SU-DHL-6 (cell line): Measurements from ENCODE around the gene CACNA1B.
"Not testable (repeated sequence)": the region's sequence is repeated elsewhere in the genome, so short reads cannot be mapped to it uniquely, and the experiment has no call there.

ENCODE experiments used
- H2AFZ ChIP-seq: fragments of 200-600 bp; sonication (generic); 2 replicates; pipeline ENCODE4 v1.6.1; 2014; ENCODE audit warnings: low read depth, mild to moderate bottlenecking, moderate library complexity, mixed read lengths, antibody characterized with exemption, low read length; ENCODE audit not compliant: severe bottlenecking
- H3F3A ChIP-seq: fragments of 200-600 bp; shearing (Covaris generic); 2 replicates; pipeline ENCODE4 v1.6.0; 2016; ENCODE audit warnings: antibody characterized with exemption, mild to moderate bottlenecking; ENCODE audit not compliant: insufficient read depth
- H3K27ac ChIP-seq: fragments of 200-600 bp; sonication (generic); 2 replicates; pipeline ENCODE4 v1.5.1; 2016; ENCODE audit warnings: low read depth, mild to moderate bottlenecking, low read length, moderate library complexity, mixed read lengths
- H3K27me3 ChIP-seq: fragments of 200-600 bp; sonication (generic), shearing (Covaris generic); 2 replicates; pipeline ENCODE4 v1.6.0; 2014; ENCODE audit warnings: mild to moderate bottlenecking, low read length
- H3K36me3 ChIP-seq: fragments of 200-600 bp; sonication (generic); 2 replicates; pipeline ENCODE4 v1.6.1; 2014; ENCODE audit warnings: mild to moderate bottlenecking, low read length, mixed read lengths
- H3K4me2 ChIP-seq: fragments of 300-600, 200-600 bp; shearing (Covaris generic), sonication (generic); 2 replicates; pipeline ENCODE4 v1.6.0; 2014; ENCODE audit warnings: low read length, low read depth, mild to moderate bottlenecking; ENCODE audit not compliant: poor library complexity, severe bottlenecking
- H3K4me3 ChIP-seq: fragments of 200-600 bp; sonication (generic); 2 replicates; pipeline ENCODE4 v1.5.1; 2014; ENCODE audit warnings: antibody characterized with exemption, low read length, mild to moderate bottlenecking, mixed read lengths; ENCODE audit not compliant: insufficient read depth, poor library complexity, severe bottlenecking
- H3K79me2 ChIP-seq: fragments of 200-600 bp; sonication (generic); 2 replicates; pipeline ENCODE4 v1.6.1; 2014; ENCODE audit warnings: mild to moderate bottlenecking, low read length, moderate library complexity; ENCODE audit not compliant: insufficient read depth
- H3K9ac ChIP-seq: fragments of 200-600 bp; sonication (generic); 2 replicates; pipeline ENCODE4 v1.7.0; 2014; ENCODE audit warnings: mild to moderate bottlenecking, low read length
- H3K9me2 ChIP-seq: fragments of 200-600 bp; sonication (generic); replicated peaks from 2 replicates; pipeline ENCODE4 v1.6.1; 2014; ENCODE audit warnings: low read length; ENCODE audit not compliant: insufficient read depth
- H3K9me3 ChIP-seq: fragments of 200-600 bp; sonication (generic); 2 replicates; pipeline ENCODE4 v1.6.1; 2014; ENCODE audit warnings: low read length, mixed read lengths; ENCODE audit not compliant: insufficient read depth
- H4K20me1 ChIP-seq: fragments of 200-600 bp; sonication (generic); 2 replicates; pipeline ENCODE4 v1.6.1; 2014; ENCODE audit warnings: low read depth, mild to moderate bottlenecking, antibody characterized with exemption, low read length, moderate library complexity, mixed read lengths
- EZH2phosphoT487 ChIP-seq: fragments of 200-600 bp; sonication (generic), shearing (Covaris generic); conservative IDR thresholded peaks from 2 replicates; pipeline ENCODE4 v1.6.1; 2018; ENCODE audit warnings: mild to moderate bottlenecking, antibody characterized with exemption, low read length, moderate library complexity, mixed read lengths
- TF ChIP-seq, protein P1 (sequence below): fragments of 200-600 bp; sonication (generic); IDR thresholded peaks from one replicate; pipeline ENCODE4 v1.5.1; 2017; ENCODE audit warnings: antibody characterized with exemption, mild to moderate bottlenecking, low read length, moderate library complexity; ENCODE audit not compliant: insufficient read depth, poor library complexity, severe bottlenecking

Gene CACNA1B

DNA sequence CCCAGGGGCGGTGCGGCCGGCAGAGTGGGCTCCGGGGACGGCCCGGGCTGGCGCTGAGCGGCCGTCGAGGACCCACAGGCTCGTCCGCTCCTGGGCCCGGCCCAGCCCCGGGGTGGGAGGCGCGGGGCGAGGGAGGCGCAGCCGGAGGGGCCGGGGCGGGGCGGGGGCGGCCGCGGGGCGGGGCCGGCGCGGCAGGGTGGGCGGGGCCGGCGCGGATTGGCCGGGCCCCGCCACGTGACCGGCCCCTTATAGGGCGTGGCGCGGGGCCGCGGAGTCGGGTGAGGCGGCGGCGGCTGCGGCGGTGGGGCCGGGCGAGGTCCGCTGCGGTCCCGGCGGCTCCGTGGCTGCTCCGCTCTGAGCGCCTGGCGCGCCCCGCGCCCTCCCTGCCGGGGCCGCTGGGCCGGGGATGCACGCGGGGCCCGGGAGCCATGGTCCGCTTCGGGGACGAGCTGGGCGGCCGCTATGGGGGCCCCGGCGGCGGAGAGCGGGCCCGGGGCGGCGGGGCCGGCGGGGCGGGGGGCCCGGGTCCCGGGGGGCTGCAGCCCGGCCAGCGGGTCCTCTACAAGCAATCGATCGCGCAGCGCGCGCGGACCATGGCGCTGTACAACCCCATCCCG lies at the start of gene CACNA1B:
Gene CACNA1B, plus strand, starts transcription at position 277 of the 617 bp plus-strand sequence. Its CDS starts 152 bp downstream, at position 429.
- not testable (repeated sequence) for H3K36me3 ChIP-seq, H3K27ac ChIP-seq, H3K9me2 ChIP-seq, H3K79me2 ChIP-seq, H3K9ac ChIP-seq, H3K27me3 ChIP-seq, H3K4me3 ChIP-seq, H3K9me3 ChIP-seq, H3K4me2 ChIP-seq, H4K20me1 ChIP-seq, H2AFZ ChIP-seq, H3F3A ChIP-seq

DNA sequence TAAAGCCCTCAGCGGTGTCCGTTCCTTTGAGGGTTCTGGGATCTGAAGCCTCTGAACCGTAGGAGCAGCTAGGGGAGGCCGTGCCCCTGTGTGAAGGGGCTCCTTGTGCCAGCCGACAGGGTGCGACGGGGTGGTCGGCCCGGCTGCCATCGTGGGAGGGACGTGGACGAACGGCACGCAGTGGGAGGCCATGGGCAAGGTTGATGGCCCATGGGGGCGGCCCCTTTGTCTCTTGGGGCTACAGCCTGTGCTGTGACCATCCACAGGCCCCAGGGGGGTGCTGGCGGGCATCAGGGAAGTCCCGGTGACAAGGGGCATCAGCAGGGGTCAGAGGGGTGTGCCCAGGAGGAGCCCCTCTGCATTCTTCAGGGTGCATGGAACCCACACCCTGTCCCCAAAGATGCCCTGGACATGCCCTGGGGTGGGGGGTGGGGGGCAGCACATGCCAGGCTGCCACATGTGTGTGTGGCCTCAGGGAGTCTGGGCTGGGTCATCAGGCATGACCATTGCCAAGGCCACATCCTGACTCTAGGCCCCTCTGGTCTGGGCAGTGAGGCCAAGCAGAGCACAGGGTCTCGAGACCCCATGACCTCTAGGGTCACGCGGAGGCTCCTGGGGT lies 49.6 kb upstream of the CACNA1B start:
- H3K27ac ChIP-seq: no peak overlapping the region
- no peaks in the 10 kb centered on the region for H3K9me2 ChIP-seq
- no peaks in the 10 kb centered on the region for H3K36me3 ChIP-seq
- no peak overlapping the region for H3K4me2 ChIP-seq
- H2AFZ ChIP-seq: no peak overlapping the region
- H3K9ac ChIP-seq: no peak overlapping the region
- H3K27me3 ChIP-seq: no peaks in the 10 kb centered on the region
- H3F3A ChIP-seq: peaks cover 10% of the 10 kb centered on the region; the same call in 1 of the 2 replicates
- H3K79me2 ChIP-seq: no peaks in the 10 kb centered on the region
- no peak overlapping the region for H3K4me3 ChIP-seq
- no peaks in the 10 kb centered on the region for H3K9me3 ChIP-seq
- H4K20me1 ChIP-seq: no peaks in the 10 kb centered on the region
- TF ChIP-seq, protein P1, sequence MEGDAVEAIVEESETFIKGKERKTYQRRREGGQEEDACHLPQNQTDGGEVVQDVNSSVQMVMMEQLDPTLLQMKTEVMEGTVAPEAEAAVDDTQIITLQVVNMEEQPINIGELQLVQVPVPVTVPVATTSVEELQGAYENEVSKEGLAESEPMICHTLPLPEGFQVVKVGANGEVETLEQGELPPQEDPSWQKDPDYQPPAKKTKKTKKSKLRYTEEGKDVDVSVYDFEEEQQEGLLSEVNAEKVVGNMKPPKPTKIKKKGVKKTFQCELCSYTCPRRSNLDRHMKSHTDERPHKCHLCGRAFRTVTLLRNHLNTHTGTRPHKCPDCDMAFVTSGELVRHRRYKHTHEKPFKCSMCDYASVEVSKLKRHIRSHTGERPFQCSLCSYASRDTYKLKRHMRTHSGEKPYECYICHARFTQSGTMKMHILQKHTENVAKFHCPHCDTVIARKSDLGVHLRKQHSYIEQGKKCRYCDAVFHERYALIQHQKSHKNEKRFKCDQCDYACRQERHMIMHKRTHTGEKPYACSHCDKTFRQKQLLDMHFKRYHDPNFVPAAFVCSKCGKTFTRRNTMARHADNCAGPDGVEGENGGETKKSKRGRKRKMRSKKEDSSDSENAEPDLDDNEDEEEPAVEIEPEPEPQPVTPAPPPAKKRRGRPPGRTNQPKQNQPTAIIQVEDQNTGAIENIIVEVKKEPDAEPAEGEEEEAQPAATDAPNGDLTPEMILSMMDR: no peak
- TF ChIP-seq EZH2phosphoT487: no peak

DNA sequence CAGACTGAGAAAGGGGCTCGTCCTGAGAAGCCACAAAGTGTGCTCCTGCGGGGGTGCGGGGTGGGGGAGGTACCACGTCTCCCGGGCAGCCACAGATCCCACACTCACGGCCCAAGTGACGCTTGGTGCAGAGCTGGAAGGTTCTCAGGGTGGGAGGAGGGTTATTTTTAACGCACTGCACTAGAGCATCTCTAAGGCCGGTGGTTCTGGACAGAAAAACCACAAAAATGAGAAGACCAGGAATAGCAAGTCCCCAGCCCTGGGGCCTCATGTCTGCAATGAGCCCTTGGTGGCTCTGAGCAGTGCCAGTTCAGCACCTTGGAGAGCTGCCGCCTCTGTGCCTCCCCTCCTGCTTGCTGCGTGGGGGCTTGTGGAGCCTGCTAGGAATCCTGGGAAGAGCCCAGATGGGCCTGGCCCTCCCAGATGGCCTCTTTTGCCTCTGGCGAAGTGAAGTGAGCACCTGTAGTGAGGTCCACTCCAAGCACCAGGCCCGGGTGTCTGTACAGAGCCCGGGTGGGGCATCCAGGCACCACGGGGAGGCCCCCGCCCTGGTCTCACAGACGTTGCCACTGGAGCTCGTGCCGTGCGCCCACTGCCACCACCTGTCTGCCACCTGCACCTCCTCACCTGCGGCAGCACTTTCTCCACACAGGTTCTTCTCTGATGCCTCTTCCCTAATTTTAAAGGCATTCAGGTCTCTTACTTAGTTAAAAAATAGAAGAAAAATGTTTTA lies 48.9 kb upstream of the CACNA1B start:
- H2AFZ ChIP-seq: no peak overlapping the region
- no peaks in the 10 kb centered on the region for H4K20me1 ChIP-seq

More for the DNA sequence above, 48.9 kb upstream of the CACNA1B start:
- no peaks in the 10 kb centered on the region for H3K9me2 ChIP-seq
- H3K4me2 ChIP-seq: no peak overlapping the region
- no peaks in the 10 kb centered on the region for H3K27me3 ChIP-seq
- H3K4me3 ChIP-seq: no peak overlapping the region
- no peak overlapping the region for H3K9ac ChIP-seq
- no peak overlapping the region for H3K27ac ChIP-seq
- no peaks in the 10 kb centered on the region for H3K36me3 ChIP-seq
- H3K9me3 ChIP-seq: no peaks in the 10 kb centered on the region
- H3F3A ChIP-seq: peaks cover 10% of the 10 kb centered on the region; the same call in 1 of the 2 replicates
- TF ChIP-seq, protein P1: no peak
- TF ChIP-seq EZH2phosphoT487: no peak
- no peaks in the 10 kb centered on the region for H3K79me2 ChIP-seq
